ENCODE data around the gene GPR157.
"Not testable (repeated sequence)": the region's sequence is repeated elsewhere in the genome, so short reads cannot be mapped to it uniquely, and the experiment has no call there.

GPR157 gene

GRCh38 chr1:9112961-9113880 lies 15.7 kb downstream of the GPR157 start:
- DNase-seq, result no peak

- no peak for DNase-seq
These were observed 16.9 kb downstream of the GPR157 start for GRCh38 chr1:9111957-9112356.

DNA sequence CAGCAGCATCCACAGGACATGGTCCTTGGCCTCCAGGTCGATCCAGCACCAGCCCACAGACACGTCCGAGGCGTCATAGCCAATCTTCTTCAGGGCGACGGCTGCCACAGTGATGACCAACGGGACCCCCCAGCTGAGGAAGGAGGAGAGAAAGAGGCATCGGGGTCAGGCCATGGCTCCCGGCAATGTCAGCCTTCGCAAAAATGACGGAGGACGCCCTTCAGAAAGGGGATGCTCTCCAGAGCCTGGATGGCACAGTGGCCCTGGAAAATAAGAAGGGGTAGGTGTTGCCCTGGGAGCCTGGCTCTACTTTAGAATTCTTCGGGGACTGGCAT lies 17.6 kb downstream of the GPR157 start:
- no peak for DNase-seq

GRCh38 chr1:9110669-9111356 lies 18.1 kb downstream of the GPR157 start:
- DNase-seq, result peak; percentile 87

GRCh38 chr1:9108056-9108665 lies 20.7 kb downstream of the GPR157 start:
- DNase-seq, result no peak

GRCh38 chr1:9107136-9107535 lies 21.8 kb downstream of the GPR157 start:
- no peak for DNase-seq

- no peak for DNase-seq
These were observed 22.6 kb downstream of the GPR157 start for GRCh38 chr1:9106286-9106685.

DNA sequence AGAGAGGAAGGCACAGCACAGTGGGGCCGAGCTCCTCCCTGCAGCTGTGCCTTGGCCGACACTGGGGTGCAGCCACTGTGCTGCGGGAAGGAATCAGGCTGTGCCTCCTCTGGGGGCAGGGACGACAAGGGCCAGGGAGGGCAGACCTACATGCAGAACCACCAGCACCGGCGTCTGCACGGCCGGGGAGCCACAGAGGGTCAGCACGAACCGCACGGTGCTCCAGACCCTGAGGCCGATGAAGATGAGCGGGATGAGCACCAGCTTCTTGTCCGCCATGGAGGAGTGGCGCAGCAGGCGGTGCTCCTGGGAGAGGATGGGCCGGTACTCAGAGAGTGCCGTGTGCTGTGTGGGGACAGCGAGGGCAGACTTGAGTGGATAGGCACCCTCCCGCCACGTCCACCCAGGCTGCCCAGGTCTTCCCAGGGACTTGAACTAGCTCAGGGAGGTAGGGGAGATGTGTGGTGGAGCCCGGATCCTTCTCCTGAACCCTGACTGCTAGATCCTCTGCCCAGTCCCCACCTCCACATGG lies 23.5 kb downstream of the GPR157 start:
- no peak for DNase-seq

DNA sequence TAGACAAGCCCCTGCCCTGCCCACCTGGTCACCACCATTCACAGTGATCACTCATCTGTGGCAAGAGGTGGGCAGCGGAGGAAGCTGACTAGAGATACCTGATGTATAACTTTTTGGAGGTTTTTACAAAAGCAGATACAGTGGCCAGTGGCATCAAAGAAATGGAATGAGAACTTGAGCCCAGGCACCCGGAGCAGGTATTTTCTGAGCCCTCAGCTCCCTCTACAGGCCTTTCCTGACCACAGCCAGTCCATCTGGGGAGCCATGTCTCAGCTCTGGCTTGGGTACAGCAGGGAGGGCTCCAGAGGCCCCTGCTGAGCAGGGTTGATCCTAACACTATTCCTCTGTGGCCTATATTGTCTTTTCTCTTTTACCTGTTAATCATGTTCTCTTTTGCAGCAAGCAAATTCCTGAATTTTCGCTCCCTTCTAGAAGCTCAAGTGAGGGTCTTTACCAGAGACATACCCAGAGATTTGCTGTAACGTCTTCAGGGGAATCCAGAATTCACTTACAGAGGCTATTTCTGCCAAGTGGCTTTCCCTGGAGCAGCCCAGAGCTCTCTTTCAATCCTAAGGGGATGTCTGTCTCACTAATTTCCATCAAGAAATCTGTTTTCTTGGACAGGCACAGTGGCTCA lies 27.3 kb downstream of the GPR157 start:
- DNase-seq, result no peak

DNA sequence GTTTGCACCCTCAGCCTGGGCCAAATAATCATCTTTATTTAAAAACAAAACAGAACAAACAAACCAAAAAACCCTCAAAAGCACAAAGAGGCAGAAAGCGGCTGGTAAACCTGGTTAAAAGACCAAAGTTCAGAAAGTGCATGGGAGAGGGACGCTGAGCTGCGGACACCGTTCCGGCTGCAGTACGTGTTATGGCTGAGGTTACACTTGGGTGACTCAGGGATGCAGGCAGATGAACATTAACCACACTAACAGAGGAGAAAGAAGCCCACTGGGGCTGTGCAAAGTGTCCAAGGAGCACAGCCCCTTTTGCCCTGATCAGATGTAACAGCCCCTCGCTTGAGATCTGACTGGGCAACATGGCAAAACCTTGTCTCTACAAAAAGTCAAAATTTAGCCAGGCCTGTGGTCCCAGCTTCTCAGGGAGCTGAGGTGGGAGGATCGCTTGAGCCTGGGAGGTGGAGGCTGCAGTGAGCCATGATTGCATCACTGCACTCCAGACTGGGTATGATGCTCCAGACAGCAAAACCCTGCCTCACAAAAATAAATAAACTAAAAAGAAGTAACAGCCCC lies 28.3 kb downstream of the GPR157 start:
- DNase-seq, result no peak

GRCh38 chr1:9099555-9099954 lies 29.3 kb downstream of the GPR157 start:
- no peak for DNase-seq

GRCh38 chr1:9097947-9098705 lies 30.8 kb downstream of the GPR157 start:
- no peak for DNase-seq

GRCh38 chr1:9095818-9096217 lies 33.1 kb downstream of the GPR157 start:
- DNase-seq, result no peak

DNA sequence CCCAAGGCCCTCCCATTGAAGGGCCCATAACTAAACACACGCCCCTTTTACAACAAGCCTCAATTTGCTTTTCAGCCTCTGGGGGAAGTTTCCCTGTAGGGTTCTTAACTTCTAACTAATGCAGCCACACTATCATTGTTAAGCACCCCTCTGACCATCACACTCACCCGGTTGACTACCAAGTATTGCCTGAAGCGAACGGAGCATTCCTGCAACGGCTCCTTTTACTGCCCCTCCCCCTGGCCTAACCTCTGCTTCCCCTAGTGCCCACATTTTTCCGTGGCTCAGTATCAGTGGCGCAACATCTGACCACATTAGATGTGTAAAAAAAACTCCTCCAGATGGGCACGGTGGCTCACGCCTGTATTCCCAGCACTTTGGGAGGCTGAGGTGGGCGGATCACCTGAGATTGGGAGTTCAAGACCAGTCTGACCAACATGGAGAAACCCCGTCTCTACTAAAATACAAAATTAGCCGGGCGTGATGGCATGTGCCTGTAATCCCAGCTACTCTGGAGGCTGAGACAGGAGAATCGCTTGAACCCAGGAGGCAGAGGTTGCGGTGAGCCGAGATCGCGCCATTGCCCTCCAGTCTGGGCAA lies 34.8 kb downstream of the GPR157 start:
- not testable (repeated sequence) for DNase-seq

- DNase-seq, result no peak
These were observed 35.3 kb downstream of the GPR157 start for GRCh38 chr1:9093581-9093980.

DNA sequence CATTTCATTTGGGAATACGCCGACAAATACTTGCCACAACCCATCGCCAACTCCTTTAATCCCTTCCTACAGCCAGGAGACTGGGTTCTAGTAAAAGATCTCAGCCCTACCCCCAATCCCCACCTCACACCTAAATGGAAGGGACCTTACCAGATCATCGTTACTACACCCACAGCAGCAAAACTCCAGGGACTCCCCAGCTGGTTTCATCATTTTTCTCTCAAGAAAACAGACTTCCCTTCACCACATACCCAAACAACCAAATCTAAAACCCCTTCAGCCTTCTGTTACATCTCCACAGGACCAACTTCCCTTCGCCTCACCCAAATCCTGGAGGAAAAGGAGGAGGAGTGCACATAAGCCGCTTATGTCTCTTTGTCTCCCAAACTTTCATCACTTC lies 35.8 kb downstream of the GPR157 start:
- DNase-seq, result no peak

DNA sequence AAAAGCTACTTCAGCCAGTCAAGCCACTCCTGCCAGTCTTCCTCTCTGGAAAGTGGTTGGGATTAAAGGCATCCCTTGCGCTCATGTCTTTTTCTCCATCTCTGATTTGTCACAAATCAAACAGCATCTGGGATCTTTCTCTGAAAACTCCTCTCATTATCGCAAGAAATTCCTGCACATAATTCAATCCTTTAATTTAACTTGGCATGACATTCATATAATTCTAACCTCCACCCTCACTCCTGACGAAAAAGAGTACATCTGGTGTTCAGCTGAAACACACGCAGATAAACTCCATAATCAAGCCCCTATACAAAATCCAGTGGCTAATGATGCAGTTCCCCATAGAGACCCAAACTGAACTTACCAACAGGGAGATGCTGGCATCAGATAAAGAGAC lies 40.1 kb downstream of the GPR157 start:
- DNase-seq, result no peak

DNA sequence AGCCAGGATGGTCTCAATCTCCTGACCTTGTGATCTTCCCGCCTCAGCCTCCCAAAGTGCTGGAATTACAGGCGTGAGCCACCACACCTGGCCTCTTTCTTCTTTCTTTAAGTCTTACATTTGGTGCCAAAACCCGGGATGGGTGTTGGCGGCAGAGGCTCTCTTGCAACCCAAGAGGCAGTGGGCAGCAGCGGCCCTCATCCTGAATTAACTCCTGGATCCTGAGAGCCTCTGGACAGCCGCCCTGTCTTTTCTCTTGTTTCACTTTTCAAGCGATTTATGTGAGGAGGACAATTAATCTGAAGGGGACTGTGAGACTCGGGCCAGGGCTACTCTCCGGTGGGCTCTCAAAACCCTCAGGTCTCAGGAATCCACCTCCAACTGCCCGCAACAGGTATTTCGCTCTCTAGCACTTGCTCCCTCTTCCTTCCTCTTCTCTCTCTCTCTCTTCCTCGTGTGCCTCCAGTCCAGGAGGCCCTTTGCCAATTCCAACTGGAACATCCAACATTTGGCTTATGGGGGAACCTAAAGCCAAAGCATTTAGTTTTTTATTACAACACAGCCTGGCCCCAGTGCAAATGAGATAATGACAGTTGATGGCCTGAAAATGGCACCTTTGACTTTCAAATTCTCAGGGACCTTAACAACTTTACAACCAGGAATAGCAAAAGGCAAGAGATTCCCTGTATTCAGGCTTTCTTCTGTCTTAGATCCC lies 41.3 kb downstream of the GPR157 start:
- no peak for DNase-seq

GRCh38 chr1:9086796-9087195 lies 42.1 kb downstream of the GPR157 start:
- DNase-seq, result no peak

- DNase-seq, result no peak
These were observed 42.9 kb downstream of the GPR157 start for GRCh38 chr1:9086045-9086444.
